EH (cell line): ENCODE results near the gene CYTH1.

ENCODE experiments used
- DNase-seq: peaks from one replicate; pipeline ENCODE4 v3.0.0-alpha.2; 2015; ENCODE audit warnings: low read depth

Gene CYTH1

GRCh38 chr17:78781893-78782304, at the start of gene CYTH1:
TSS of gene CYTH1 (minus strand) at chr17:78782273. CDS start at chr17:78782223, 50 bp downstream.
- no peak for DNase-seq

DNA sequence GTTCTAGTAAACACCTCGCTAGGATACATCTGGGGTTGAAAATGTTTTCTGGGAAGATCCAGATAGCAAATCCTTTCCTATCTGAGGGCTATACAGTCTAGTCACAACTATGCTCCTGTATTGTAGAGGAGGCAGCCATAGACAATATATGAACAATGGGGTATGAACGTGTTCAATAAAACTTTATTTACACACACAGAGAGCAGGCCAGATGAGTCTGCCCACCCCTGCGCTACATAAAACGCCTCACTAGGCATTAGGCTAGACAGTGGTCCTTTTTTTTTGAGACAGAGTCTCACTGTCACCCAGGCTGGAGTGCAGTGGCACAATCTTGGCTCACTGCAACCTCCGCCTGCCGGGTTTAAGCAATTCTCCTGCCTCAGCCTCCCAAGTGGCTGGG, 47.4 kb upstream of the CYTH1 start:
- no peak for DNase-seq

DNA sequence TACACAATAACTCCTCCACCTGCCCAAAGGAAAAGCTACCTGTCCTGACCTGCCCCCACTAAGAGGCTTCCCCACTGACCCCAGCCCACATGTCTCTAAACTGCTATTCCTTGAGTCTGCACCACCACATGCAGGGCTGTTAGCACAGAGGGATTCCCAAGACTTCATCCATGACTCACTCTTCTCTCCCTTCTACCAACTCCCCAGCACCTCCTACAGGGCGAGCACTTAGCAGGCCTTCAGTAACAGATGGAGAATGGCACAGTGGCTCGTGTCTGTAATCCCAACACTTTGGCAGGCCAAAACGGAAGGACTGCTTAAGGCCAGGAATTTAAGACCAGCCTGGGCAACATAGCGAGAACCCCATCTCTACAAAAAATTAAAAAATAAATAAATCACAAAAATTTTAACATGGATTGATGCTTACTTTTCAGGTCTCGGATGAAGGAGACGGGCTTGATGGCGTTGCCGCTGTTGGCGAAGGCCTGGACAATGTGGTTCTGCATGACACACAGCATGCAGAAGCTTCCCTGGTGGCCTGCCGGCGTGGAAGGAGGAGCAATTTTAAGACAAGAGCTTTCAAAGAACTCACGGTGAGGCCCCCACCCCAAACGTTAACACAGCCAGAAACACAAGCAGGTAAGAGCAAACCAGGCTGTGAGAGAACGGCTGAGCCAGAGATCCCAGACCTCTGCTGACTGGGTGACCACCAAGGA, 46.6 kb upstream of the CYTH1 start:
- peak; percentile 72 for DNase-seq

DNA sequence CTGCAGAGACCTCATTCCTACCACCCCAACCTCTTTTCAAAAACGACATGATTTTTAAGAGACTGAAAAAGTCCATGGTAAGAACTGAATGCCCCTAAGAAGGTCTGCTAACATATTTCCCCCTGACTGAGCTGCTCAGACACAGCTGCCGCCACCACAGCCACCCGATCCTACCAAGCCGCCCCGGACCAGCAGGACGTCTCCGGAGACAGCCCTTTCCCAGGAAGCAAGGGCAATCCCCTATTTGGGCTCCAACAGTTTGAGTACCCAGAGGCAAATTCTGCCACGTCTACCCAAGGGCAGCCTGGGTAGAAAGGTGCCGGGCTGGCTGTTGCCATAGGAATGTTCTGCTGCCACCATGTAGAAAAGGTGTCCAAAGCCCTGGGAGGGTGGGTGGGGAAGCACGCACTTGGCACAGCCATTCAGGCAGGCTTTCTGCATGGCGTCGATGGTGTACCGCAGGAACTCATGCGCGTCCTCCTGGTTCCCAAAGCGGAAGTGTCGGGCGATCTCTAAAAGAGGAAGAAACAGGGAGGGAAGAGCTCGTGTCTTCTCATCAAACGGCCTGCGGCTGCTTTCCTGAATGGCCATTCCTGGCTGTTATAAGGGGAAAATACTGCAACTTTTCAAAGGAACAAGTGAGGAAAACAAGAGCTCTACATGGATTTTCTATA, 44.9 kb upstream of the CYTH1 start:
- DNase-seq = no peak

GRCh38 chr17:78826421-78826820, 44.3 kb upstream of the CYTH1 start:
- peak; percentile 73 for DNase-seq

- DNase-seq = no peak
These were observed 43.6 kb upstream of the CYTH1 start for GRCh38 chr17:78825696-78826095.

DNA sequence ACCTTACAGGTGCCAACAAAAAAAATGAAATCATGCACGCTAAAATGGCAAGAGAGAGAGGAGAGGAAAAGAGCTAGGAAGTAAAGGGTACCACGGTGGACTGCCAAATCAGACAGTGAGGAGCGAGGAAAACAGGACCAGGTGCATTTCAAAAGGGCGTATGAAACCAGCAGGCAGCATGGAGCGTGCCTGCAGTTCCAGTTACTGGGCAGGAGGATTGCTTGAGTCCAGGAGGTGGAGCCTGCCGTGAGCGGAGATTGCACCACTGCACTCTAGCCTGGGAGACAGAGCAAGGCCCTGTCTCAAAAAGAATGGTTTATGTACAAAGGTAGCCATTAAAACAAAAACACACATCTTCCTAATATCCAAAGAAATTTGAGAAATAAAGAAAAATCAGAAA, 42.2 kb upstream of the CYTH1 start:
- DNase-seq = no peak

DNA sequence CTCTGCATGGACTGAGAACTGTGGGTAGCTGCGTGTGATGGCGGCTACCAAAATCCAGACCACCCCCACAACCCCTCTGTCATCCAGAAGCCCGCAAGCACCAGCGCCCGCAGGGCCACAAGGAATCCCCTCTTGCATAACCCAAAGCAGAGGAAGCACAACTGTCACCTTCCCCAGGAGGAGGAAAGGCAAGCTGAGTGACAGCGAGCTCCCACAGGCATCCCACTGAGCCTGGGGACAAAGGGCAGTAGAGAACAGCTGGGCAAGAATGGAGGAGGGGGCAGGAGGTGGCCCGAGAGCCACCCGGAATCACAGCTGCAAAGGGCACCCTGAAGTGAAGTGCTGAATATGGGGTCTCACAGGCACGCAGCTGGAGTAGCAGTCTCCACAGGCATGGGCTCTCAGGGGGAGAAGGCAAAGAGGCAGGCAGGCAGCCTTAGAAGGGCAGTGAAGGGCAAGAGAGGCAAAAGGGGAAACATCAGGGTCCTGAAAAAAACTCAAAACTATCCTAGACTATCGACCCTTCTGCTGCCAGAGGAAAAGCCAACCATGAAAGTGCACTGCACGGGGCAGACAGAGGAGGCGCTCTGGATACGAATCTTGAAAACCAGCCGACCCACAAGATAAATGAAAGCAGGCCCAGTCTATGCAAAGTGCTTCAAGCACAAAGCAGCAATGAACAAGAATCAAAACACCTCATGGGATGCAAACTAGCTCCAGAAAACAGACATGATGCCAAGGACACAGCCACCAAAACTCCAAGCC, 41.4 kb upstream of the CYTH1 start:
- no peak for DNase-seq

DNA sequence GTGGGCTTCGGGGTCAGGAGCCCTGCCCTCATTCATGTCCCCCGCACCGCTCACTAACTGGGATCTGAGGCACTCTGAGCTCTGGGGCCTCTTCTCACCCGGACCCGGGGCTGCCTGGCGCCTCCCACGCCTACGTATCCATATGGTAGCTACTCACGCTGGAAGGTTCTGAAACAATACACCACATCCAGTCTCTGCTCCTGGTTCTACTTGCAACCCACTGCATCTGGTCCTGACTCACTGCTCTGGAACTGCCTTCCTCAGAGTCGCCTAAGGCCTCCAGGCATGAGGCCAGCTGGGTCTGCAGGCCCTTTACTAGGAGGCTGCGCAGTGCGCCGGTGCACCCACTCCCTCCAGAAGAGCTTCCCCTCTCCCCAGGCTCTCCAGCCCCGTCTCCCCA, 40.5 kb upstream of the CYTH1 start:
- peak; percentile 99 for DNase-seq

DNA sequence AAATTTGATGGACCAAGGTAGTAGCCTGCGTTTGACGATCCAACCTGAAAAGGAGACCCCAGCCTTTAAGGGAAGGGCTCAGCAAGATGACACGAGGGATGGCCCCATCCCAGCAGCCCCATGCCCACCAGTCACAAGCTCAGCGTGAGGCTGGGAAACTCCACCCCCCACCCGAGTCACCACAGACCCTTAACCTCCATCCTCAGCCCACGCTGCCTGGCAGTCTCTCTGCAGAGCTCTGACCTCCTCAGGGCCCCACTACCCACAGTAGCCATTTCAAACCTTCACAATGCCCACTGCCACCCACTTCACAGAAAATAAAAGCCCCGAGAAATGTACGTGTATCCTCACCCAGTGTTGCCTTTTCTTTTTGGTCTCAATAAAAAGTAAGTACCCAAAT, 39.9 kb upstream of the CYTH1 start:
- DNase-seq = peak; percentile 25

- no peak for DNase-seq
These were observed 38.8 kb upstream of the CYTH1 start for GRCh38 chr17:78820841-78821240.

DNA sequence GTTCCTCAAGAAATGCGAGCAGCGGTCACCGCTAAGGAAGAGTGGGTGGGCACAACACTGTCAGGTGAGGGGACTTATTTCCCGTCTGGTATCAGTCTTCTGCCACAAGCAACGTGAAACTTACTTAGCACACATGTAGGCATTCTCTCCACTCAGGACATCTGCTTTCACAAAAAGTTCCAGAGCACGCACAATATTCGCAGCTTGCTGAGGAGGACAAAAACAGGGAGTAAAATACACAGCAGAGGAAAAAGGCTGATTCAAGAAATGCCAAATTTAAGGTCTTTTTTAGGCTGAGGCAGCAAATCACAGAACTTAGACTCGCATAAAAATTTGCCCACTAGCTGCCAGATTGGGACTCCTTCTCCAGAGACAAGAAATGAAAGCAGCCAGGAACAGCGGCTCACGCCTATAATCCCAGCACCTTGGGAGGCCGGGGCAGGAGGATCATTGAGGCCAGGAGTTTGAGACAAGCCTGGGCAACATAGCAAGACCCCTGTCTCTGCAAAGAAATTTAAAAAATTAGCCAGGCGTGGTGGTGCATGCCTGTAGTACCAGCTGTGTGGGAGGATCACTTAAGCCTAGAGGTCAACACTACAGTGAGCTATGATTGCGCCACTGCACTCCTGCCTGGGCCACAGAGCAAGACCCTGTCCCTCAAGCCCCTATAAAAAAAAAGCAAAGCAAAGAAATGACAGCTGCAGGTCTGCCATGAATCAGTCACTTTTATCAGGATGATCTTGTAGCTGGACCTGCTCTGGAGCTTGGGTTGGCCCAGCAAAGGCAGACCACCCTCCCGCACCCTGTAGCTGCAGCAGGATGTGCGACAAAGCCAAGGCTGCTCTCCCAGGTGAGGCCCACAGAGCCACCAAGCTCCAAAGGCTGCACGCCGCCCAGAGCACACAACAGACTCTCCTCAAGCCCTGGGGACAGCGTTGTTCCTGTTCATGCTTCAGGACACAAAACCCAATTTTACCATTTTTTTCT, 38.0 kb upstream of the CYTH1 start:
- DNase-seq = no peak

DNA sequence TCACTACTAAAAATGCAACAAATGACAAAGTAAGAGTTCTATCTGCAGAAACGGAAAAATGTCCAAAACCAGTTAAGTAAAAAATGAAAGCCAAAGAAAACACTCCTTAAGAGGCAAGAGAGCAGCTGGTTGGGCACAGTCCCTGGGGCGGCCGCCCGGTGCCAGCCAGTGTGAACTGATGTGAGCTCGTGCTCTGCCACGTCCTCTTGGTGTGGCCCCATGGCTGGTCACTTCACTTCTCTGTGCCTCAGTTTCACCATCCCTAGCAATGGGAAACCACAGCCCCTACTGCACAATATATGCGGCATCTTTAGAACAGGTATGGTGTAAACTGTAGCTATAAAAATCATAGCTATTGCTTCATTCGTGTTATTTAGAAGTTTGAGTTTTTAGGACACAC, 37.3 kb upstream of the CYTH1 start:
- DNase-seq = no peak

GRCh38 chr17:78818932-78819331, 36.9 kb upstream of the CYTH1 start:
- peak; percentile 62 for DNase-seq

- no peak for DNase-seq
These were observed 36.2 kb upstream of the CYTH1 start for GRCh38 chr17:78818152-78818846.

DNA sequence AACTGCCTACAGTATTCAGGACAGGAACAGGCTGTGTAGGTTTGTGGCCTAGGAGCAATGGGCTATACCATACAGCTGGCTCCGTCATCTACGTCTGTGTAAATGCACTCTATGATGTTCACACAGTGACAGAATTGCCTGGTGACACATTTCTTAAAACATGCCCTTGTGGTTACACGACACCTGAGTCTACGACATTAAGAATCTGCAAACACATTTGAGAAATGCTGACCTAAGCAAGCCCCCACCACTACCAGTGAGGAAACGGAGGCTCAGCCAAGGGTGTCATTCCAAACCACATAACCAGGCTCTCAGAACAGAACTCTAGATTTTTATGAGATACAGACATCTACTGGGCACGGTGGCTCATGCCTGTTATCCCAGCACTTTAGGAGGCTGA, 35.0 kb upstream of the CYTH1 start:
- no peak for DNase-seq

DNA sequence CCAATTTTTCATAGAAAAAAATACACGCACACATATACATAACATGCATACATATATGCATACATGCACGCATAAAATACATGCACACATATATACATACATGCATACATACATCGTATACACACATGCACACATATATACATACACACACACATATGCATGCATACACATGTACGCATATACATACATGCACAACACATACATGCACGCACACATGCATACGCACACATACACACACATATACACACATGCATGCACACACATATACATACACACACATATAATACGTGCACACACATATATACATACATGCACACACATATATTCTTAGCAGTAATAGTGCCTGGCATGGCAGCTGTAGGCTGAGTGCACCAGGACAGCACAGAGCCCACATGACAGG, 33.6 kb upstream of the CYTH1 start:
- DNase-seq = no peak

DNA sequence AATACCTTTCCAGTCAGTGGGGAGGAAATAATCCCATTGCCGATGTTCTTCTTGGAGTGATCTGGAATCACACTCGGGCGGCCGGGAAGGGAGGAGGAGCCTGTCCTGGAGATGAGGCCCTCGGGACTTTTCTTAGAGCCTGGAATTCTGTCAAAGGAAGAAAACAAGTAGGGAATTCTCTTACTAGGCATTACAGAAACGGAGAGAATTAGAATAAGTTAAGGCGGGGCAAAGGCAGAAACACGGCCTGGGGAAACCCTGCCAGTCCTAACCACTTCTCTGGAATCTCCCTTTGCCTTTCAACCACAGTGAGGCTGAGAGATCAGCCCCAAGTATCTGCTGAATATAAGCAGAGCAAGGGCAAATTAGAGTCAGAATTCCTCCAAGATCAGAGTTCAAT, 30.8 kb upstream of the CYTH1 start:
- DNase-seq = no peak

GRCh38 chr17:78808163-78808562, 26.1 kb upstream of the CYTH1 start:
- DNase-seq = peak; percentile 49

- DNase-seq = no peak
These were observed 24.4 kb upstream of the CYTH1 start for GRCh38 chr17:78806451-78806850.

DNA sequence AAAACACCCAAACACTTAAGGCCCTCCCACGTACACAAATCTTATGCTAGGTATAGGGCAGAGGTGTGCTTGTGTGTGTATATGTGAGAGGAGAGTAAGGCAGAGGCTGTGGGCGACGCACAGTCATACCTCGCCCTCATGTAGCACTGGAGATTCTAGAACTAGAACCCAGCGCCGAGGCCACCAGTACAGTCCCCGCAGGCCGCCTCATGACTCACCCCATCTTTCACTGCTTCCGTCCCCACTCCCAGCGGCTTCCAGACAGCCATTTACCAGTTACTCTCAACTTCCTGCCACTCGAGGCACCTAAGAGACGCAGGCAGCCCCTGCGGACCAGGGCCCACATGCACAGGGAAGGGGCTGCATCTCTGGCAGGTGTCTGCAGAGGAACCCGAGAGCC, 23.2 kb upstream of the CYTH1 start:
- DNase-seq = no peak
